Subcutaneous adipose tissue (tissue), 4 donors: ENCODE data around the gene MMP19. TPM values are rescaled to one million over a fixed set of nuclear protein-coding genes. Genes with fewer than 3 reads are reported as not detected.

Experiments used
- CTCF ChIP-seq: fragments of 450-650 bp; IDR thresholded peaks from one replicate; pipeline ENCODE4 v1.5.1; 2016; ENCODE audit warnings: low read depth, mild to moderate bottlenecking, control low read depth, antibody characterized with exemption, moderate library complexity
- total RNA-seq, 4 donors: library from RNA; depleted of rRNA; stranded (reverse); fragments of >200 nt; gene quantifications; one replicate each; pipeline ENCODE4 v1.1.0, GENCODE V29; 2016

The MMP19 gene, protein sequence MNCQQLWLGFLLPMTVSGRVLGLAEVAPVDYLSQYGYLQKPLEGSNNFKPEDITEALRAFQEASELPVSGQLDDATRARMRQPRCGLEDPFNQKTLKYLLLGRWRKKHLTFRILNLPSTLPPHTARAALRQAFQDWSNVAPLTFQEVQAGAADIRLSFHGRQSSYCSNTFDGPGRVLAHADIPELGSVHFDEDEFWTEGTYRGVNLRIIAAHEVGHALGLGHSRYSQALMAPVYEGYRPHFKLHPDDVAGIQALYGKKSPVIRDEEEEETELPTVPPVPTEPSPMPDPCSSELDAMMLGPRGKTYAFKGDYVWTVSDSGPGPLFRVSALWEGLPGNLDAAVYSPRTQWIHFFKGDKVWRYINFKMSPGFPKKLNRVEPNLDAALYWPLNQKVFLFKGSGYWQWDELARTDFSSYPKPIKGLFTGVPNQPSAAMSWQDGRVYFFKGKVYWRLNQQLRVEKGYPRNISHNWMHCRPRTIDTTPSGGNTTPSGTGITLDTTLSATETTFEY
- 100 to 1,000 TPM in 1 of 4 donors, 10 to 100 TPM in 3; 22.2 to 182 (median 45.7) TPM for total RNA-seq

DNA sequence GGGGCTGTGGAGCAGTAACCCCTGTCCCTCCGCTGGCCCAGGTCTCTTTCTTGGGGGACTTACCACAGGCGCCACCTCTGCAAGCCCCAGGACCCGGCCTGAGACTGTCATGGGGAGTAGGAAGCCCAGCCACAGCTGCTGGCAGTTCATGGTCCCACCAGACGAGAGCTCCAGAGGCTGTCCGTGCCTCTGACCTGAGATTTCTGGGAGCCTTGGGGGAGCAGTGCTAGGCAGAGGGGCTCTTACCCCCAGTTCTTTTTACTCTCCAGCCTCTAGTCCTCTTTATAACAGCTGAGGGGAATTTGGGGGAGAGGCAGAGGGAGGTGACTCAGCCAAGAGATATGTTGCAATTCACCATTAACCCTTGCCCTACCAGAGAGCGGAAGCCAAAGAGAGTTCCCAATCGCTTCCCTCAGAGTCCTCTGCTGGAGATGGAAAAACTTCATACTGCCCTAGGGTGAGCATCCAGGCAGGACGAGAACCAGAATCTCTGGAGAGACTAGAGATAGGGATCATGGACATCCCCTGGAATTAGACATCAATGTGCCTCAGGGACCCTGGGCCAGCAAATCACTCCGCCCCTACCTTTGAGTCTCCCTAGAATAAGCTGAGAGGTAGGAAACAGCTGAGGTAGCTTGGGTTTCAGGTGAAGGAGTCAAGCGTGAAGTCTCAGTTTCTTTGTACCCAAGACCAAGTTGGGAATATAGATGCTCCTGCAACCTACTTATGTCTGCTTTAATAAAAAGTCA, at the start of gene MMP19:
Gene MMP19 (minus strand): TSS at position 256 of the 749 bp plus-strand sequence. CDS start 106 bp downstream, at position 150.
- no peak for TF ChIP-seq CTCF

DNA sequence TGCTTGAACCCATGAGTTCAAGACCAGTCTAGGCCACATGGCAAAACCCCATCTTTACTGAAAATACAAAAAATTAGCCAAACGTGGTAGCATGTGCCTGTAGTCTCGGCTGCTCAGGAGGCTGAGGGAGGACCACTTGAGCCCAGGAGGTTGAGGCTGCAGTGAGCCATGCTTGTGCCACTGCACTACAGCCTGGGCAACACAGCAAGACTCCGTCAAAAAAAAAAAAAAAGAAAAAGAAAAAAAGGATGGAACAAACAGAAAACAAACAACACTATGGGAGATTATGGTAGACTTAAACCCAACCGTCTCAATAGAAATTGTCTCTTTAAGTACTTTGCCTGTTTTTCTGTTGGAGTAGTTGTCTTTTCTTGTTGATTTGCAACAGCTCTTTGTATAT, 48.6 kb upstream of the MMP19 start:
- no peak for TF ChIP-seq CTCF

GRCh38 chr12:55885113-55885512, 42.4 kb upstream of the MMP19 start:
- no peak for TF ChIP-seq CTCF

- no peak for TF ChIP-seq CTCF
These were observed 35.1 kb upstream of the MMP19 start for GRCh38 chr12:55877824-55878223.

- no peak for TF ChIP-seq CTCF
These were observed 33.1 kb upstream of the MMP19 start for GRCh38 chr12:55875704-55876467.

DNA sequence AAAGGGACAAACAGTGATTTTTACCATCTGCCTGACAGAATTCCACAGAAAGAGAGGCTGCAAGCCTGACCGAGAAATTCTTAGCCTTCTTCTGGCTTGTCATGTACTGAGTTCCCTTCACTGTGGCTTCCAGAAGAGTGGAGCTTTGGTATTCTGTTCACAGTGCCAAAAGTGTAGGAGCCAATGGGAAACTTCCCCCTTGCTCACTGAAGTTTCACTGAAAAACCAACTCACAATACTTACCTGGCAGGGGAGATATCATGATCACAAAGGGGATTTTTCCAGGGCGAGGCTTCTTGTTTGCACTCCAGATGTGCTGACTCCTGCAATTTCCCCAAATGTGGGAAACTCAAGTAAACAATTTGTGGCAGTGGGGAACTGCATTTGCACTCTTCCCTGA, 31.7 kb upstream of the MMP19 start:
- TF ChIP-seq CTCF: no peak

GRCh38 chr12:55865327-55865726, 22.6 kb upstream of the MMP19 start:
- TF ChIP-seq CTCF: no peak
